ENCODE results near the gene TRPV4.
"Not testable (repeated sequence)": the region's sequence is repeated elsewhere in the genome, so short reads cannot be mapped to it uniquely, and the experiment has no call there.

Gene TRPV4

GRCh38 chr12:109870648-109871047 is 37.5 kb upstream of the TRPV4 start:
- H4K20me1 ChIP-seq (ENCODE audit: insufficient read depth) = no peaks in the 10 kb centered on the region
- H3K4me3 ChIP-seq (IDR thresholded peaks at IDR 0.05; ENCODE audit: insufficient read depth, low read depth, low read length) = no peak overlapping the region
- peaks cover 27% of the 10 kb centered on the region for H3K4me1 ChIP-seq (ENCODE audit: low read depth, poor library complexity, severe bottlenecking)
- H3K79me2 ChIP-seq (ENCODE audit: insufficient read depth, low read depth) = no peaks in the 10 kb centered on the region
- H3K27me3 ChIP-seq (ENCODE audit: insufficient read depth, low read depth) = no peaks in the 10 kb centered on the region
- no peaks in the 10 kb centered on the region for H3K36me3 ChIP-seq (ENCODE audit: insufficient read depth)
- no peak for TF ChIP-seq CTCF (conservative IDR thresholded peaks at IDR 0.05; ENCODE audit: low read depth, low read length)
- H2AFZ ChIP-seq (ENCODE audit: low read depth) = no peak overlapping the region
- no peak overlapping the region for H3K9ac ChIP-seq
- no peak overlapping the region for H3K27ac ChIP-seq
- no peak overlapping the region for H3K4me2 ChIP-seq

DNA sequence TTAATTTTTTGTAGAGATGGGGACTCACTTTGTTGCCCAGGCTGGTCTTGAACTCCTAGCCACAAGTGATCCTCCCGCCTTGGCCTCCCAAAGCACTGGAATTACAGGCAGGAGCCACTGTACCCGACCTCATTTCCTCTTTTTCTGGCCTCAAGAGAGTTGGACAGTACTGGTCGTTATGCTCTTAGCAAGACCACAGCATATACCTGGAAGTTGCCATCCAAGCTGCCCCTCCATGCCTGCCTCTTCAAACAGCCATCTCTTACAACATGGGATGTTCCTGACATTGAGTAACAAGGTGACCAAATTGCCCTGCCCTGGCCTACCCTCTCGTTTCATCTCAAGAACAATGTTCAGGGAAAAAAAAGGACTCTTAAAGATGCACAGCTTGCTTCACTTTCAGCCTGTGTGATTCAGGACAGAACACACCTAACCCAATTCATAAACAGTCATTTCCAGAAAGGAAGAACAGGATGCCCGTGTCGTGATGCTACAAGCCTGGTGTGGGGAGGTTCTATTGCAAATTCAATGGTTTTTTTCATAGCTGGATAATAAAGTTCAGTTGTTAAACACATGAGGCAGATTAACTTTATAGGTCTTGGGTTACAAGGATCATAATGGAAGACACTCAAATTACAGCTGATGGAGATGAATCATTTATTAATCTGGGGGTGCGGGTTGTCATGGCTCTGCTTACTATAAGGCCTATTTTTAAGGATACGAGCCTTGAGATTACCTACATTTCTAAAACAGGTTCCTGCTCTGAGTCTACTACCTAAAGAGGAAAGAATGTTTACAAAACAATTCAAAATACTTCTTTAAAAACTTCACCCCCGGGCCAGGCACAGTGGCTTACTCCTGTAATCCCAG is 35.2 kb upstream of the TRPV4 start:
- no peak overlapping the region for H3K9ac ChIP-seq
- H3K27me3 ChIP-seq (ENCODE audit: insufficient read depth, low read depth) = no peaks in the 10 kb centered on the region
- no peaks in the 10 kb centered on the region for H4K20me1 ChIP-seq (ENCODE audit: insufficient read depth)
- H3K4me3 ChIP-seq (IDR thresholded peaks at IDR 0.05; ENCODE audit: insufficient read depth, low read depth, low read length) = no peak overlapping the region
- H3K27ac ChIP-seq = no peak overlapping the region
- no peaks in the 10 kb centered on the region for H3K36me3 ChIP-seq (ENCODE audit: insufficient read depth)
- no peaks in the 10 kb centered on the region for H3K79me2 ChIP-seq (ENCODE audit: insufficient read depth, low read depth)
- no peak overlapping the region for H2AFZ ChIP-seq (ENCODE audit: low read depth)
- H3K4me1 ChIP-seq (ENCODE audit: low read depth, poor library complexity, severe bottlenecking) = peaks cover 7% of the 10 kb centered on the region
- TF ChIP-seq CTCF (conservative IDR thresholded peaks at IDR 0.05; ENCODE audit: low read depth, low read length) = no peak
- no peak overlapping the region for H3K4me2 ChIP-seq

DNA sequence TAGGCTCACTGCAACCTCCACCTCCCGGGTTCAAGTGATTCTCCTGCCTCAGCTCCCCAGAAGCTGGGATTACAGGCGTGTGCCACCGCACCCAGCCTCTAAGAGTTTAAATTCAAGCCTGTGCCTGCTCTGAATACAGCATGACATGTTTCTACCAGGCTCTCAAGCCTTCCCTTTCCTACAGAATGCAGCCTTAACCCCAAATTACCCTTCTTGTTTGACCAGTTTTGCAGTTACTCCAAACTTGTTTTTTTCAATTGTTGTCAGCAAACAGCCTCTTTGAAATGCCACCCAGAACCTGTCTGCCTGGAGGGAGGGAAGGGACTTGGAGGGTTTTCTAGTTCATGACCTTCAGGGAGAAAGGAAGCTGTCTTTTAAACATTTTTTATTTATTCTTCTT is 31.7 kb upstream of the TRPV4 start:
- Histone ChIP-seq H3K4me2 (no peak overlapping the region), H3K4me3 (IDR thresholded peaks at IDR 0.05; ENCODE audit: insufficient read depth, low read depth, low read length) (no peak overlapping the region), H3K27me3 (ENCODE audit: insufficient read depth, low read depth) (no peaks in the 10 kb centered on the region), H4K20me1 (ENCODE audit: insufficient read depth) (no peaks in the 10 kb centered on the region), H3K4me1 (ENCODE audit: low read depth, poor library complexity, severe bottlenecking) (no peaks in the 10 kb centered on the region), H3K79me2 (ENCODE audit: insufficient read depth, low read depth) (no peaks in the 10 kb centered on the region), H3K36me3 (ENCODE audit: insufficient read depth) (no peaks in the 10 kb centered on the region), H3K9ac (no peak overlapping the region), H3K27ac (no peak overlapping the region), H2AFZ (ENCODE audit: low read depth) (no peak overlapping the region)
- no peak for TF ChIP-seq CTCF (conservative IDR thresholded peaks at IDR 0.05; ENCODE audit: low read depth, low read length)

DNA sequence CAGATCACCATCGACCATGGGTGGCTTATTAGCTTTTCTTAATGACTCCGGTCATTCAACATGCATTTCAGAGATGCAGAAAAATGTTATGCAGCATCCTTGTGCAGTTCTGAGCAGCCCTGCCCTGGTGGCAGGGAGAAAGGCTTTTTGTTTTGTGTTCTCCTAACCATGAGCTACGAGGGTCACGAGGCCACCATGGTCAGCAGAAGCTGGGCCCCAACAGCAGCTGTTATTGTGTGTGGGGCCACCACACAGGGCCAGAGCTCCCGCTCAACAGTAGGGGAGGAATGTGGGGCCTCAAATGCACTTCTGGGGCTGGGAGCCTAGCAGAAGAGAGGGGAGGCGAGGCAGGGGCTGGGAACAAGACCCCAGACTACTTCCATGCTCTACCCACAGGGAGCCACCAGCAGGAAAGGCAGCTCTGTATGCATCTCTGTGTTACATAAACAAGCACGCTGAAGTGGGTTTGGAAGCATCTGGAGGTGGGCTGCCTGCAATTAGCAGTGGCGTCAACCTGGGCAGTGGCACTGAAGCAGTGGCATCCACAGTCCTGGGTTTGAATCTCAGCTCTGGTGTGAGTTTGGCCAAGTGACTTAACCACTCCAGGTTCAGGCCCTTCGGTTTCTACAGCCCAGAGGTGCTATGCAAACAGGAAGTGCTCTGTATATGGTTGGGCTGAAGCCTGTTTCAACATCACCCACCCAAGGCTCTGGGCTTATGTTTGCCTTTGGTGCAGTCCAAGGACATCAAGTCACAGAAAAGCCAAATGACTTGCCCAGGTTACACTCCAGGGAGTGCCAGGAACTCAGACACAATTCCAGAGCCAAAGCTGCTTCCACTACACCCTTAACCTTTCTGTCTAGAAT is 30.9 kb upstream of the TRPV4 start:
- no peaks in the 10 kb centered on the region for H3K36me3 ChIP-seq (ENCODE audit: insufficient read depth)
- H3K4me3 ChIP-seq (IDR thresholded peaks at IDR 0.05; ENCODE audit: insufficient read depth, low read depth, low read length) = no peak overlapping the region
- H3K4me1 ChIP-seq (ENCODE audit: low read depth, poor library complexity, severe bottlenecking) = no peaks in the 10 kb centered on the region
- no peak for TF ChIP-seq CTCF (conservative IDR thresholded peaks at IDR 0.05; ENCODE audit: low read depth, low read length)
- no peak overlapping the region for H2AFZ ChIP-seq (ENCODE audit: low read depth)
- H3K9ac ChIP-seq = no peak overlapping the region
- H3K79me2 ChIP-seq (ENCODE audit: insufficient read depth, low read depth) = no peaks in the 10 kb centered on the region
- no peaks in the 10 kb centered on the region for H3K27me3 ChIP-seq (ENCODE audit: insufficient read depth, low read depth)
- H3K27ac ChIP-seq = no peak overlapping the region
- no peaks in the 10 kb centered on the region for H4K20me1 ChIP-seq (ENCODE audit: insufficient read depth)
- H3K4me2 ChIP-seq = no peak overlapping the region

- not testable (repeated sequence) for H2AFZ ChIP-seq (ENCODE audit: low read depth); H3K79me2 ChIP-seq (ENCODE audit: insufficient read depth, low read depth); H3K4me3 ChIP-seq (IDR thresholded peaks at IDR 0.05; ENCODE audit: insufficient read depth, low read depth, low read length); H3K9ac ChIP-seq; H3K27ac ChIP-seq; H3K4me1 ChIP-seq (ENCODE audit: low read depth, poor library complexity, severe bottlenecking); H3K27me3 ChIP-seq (ENCODE audit: insufficient read depth, low read depth); H3K4me2 ChIP-seq; H4K20me1 ChIP-seq (ENCODE audit: insufficient read depth); H3K36me3 ChIP-seq (ENCODE audit: insufficient read depth)
Measured at GRCh38 chr12:109862491-109862890, 29.3 kb upstream of the TRPV4 start.
